Activated T-cell treated with anti-CD3 and anti-CD28 coated beads for 24 hours (primary cell): Measurements from ENCODE around the gene ASPG.

ENCODE experiments used
- DNase-seq: peaks from one replicate; pipeline ENCODE4 v3.0.0-alpha.2; 2020; ENCODE audit warnings: low read depth

ASPG gene

GRCh38 chr14:104093366-104094055 is 8.0 kb downstream of the ASPG start:
- no peak for DNase-seq

DNA sequence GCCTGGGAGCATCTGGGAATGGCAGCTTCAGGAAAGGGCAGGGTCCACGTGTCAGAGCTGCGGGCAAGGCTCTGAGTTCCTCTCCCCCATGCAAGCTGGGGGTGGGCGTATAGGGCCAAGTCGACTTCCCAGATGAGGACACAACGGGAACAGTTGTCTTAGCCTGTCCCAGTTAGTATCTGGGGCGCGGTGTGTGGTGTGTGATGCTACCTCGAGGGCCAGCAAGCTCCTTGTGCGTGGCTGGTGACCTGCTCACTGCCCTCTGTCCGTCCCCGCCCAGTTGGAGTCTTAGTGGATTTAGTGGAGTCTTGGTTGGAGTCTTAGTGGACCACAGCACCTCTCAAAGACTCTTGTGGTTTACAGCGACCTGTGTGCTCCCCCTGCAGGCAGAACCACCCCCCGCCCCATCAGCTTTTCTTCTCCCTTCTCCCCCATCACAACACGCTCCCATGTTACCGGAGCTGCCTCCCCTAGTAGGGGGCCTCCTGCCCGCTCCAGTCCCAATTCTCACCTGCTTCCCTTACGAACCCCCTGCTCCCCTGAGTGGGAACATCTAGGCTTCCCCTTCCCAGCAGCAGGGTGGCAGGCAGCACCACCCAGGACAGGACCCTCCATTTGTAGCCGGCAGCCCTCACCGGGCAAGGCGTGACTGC is 8.7 kb downstream of the ASPG start:
- DNase-seq: no peak

DNA sequence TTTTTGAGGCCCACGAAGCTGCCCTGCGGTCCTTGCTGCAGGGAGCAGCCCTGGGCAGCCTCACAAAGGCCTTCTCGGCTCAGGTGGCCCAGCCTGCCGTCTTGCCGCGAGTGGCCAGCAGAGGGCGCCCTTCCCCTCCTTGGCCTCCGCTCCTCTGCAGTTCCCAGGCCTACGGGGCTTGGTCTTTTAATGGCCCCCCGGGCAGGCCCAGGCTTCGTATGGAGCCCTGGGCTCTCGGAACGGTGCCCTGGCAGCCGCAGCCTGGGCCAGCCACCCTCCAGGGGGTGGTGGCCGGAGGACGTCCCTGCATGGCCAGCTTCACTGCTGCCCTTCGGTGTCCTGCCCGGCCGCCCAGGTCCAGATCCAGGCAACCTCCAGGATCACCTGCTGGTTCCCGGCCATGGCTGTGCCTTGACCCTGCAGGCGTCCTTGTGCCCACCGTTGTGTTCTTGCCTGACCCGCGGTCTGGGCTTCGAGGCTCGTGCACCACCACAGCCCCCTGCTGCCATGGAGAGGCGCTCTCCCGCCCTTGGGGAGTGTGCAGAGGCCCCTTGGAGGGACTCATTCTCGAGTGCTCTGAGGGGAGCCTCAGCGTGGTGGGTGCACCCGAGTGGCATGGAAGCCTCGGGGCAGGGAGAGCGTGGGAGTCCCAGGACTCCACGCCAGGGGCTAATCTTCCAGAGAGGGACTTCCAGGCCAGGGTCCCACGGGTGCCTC is 9.4 kb downstream of the ASPG start:
- DNase-seq: peak; percentile 60

GRCh38 chr14:104095426-104096310 is 10.2 kb downstream of the ASPG start:
- DNase-seq: no peak

DNA sequence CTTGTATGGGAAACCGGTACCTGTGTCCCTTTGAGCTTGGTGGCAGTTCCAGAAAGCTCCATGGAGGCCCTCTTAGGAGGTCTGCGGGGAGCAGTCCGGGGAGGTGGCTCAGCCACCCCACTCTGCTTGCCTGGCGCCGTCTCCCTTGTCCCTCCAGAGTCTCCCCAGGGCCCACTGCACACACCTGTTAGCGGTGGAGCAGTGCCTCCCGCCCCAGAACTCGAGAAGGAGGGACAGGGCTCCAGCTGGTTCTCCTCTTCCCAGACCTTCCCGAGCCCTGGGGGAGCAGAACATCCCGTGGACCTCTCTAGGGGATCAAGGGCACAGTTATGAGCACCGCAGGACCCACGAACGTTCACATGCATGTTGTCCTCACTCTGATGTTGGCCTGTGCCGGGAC is 10.8 kb downstream of the ASPG start:
- DNase-seq: no peak

GRCh38 chr14:104096751-104097700 is 11.5 kb downstream of the ASPG start:
- DNase-seq: no peak

DNA sequence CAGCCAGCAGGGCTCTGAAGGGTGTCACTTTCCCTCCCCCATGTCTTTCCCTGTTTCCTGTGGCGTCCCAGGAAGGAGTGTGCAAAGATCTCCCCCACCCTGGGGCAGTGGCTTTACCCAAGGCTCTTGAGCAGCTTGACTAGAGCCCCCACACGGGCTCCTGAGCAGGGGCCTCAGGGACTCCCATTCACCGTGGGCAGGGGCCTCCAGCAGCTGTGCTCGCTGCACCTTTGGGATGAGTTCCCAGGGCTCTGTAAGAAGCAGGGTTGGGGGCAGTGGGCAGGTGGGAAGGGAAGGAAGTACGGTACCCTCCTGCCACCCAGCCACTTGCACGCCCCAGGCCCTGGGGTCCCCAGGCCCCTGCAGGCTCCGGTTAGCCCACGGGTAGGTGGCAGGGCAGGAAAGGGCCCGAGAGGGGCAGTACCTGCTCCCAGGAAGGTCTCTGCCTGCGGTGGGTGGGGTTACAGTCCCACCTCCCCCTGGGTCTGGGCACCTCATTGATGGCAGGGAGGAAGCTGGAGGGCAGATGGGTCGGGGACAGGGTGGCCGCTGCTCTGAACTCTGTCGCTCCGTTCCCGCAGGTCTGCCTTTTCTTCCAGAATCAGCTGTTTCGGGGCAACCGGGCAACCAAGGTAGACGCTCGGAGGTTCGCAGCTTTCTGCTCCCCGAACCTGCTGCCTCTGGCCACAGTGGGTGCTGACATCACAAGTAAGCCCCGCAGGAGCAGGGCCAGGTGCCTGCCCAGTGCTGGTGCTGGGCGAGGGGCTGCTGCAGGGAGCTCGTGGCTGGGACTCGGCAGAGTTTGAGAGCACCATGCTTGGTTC is 13.0 kb downstream of the ASPG start:
- no peak for DNase-seq

- DNase-seq: no peak
Observed at GRCh38 chr14:104099096-104100041, 13.9 kb downstream of the ASPG start.

GRCh38 chr14:104100171-104101085 is 14.9 kb downstream of the ASPG start:
- no peak for DNase-seq

- DNase-seq: no peak
Observed at GRCh38 chr14:104101086-104101621, 15.7 kb downstream of the ASPG start.

GRCh38 chr14:104101651-104102281 is 16.3 kb downstream of the ASPG start:
- DNase-seq: no peak

GRCh38 chr14:104102282-104102914 is 16.9 kb downstream of the ASPG start:
- no peak for DNase-seq

- DNase-seq: no peak
Observed at GRCh38 chr14:104103061-104103445, 17.6 kb downstream of the ASPG start.

- no peak for DNase-seq
Observed at GRCh38 chr14:104103446-104104075, 18.1 kb downstream of the ASPG start.

GRCh38 chr14:104104076-104104901 is 18.8 kb downstream of the ASPG start:
- DNase-seq: no peak
